ENCODE measurements around the gene NTNG1.
A peak's percentile ranks its signal among the peaks of the same experiment; 100 is the strongest.
"Not testable (repeated sequence)": the region's sequence is repeated elsewhere in the genome, so short reads cannot be mapped to it uniquely, and the experiment has no call there.

Gene NTNG1

GRCh38 chr1:107140703-107141490 is at the start of gene NTNG1:
Gene NTNG1 (plus strand): TSS chr1:107141039.
- DNase-seq (ENCODE audit: low spot score), result peak; percentile 60

DNA sequence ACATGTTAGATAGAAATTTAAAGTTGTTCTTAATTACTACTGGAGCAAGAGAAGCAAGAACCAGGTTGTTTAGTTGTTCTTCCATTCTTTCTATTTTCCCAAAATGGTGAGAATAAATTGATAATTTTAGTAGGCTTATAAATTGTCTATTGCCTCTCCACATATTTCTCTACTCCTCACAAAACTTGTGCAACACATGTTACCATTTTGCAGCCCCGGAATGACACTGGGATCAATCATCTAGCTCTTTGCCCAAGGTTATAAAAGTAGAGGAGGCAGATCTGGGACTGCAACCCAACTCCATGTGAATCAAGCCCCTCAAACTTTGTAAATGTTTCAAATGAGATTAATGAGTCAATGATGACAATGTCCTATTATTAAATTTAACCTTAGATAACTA is 49.4 kb upstream of the NTNG1 start:
- no peak for DNase-seq (ENCODE audit: low spot score)

GRCh38 chr1:107093395-107093794 is 47.4 kb upstream of the NTNG1 start:
- not testable (repeated sequence) for DNase-seq (ENCODE audit: low spot score)

GRCh38 chr1:107095647-107096046 is 45.2 kb upstream of the NTNG1 start:
- no peak for DNase-seq (ENCODE audit: low spot score)

DNA sequence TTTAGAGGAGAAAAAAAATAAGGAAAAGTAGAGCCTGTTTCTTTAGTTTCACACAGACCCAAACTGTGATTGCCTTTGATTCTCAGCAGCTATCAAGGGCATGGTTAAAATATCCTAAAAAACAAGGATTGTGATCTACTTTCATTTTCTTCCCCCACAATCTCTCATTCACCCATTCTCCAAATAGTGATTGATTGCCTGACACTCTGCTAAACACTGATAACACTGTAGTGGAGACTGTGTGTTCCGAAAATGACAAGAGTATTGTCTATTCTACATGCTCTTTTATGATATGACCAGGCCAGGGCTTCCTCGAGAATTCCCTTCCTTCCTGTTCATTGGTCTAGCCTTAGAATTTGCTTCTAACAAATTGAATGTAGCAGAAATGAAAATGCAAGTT is 44.1 kb upstream of the NTNG1 start:
- no peak for DNase-seq (ENCODE audit: low spot score)

GRCh38 chr1:107098961-107099360 is 41.9 kb upstream of the NTNG1 start:
- no peak for DNase-seq (ENCODE audit: low spot score)

- no peak for DNase-seq (ENCODE audit: low spot score)
Measured at GRCh38 chr1:107100331-107100984, 40.4 kb upstream of the NTNG1 start.

- no peak for DNase-seq (ENCODE audit: low spot score)
Measured at GRCh38 chr1:107105914-107106313, 34.9 kb upstream of the NTNG1 start.

GRCh38 chr1:107110326-107110725 is 30.5 kb upstream of the NTNG1 start:
- DNase-seq (ENCODE audit: low spot score), result no peak

- no peak for DNase-seq (ENCODE audit: low spot score)
Measured at GRCh38 chr1:107116306-107116790, 24.5 kb upstream of the NTNG1 start.

- DNase-seq (ENCODE audit: low spot score), result no peak
Measured at GRCh38 chr1:107122225-107122624, 18.6 kb upstream of the NTNG1 start.

DNA sequence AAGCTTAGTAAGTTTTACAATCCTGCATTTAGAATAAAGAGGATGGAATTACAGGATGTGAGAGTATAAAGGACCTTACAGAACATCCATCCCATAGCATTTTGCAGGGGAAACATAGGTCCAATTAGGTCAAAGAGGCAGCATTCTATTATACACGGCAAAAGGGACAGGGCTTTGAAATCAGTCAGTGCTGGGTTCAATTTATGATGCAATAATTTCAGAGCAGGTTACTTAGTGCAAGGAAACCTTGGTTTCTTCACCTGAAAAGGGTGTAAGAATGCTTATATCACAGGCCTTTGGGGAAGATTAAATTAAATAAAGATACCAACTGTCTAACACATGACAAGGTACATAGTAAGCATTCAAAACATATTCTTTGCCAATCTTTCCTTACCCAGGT is 17.1 kb upstream of the NTNG1 start:
- no peak for DNase-seq (ENCODE audit: low spot score)

DNA sequence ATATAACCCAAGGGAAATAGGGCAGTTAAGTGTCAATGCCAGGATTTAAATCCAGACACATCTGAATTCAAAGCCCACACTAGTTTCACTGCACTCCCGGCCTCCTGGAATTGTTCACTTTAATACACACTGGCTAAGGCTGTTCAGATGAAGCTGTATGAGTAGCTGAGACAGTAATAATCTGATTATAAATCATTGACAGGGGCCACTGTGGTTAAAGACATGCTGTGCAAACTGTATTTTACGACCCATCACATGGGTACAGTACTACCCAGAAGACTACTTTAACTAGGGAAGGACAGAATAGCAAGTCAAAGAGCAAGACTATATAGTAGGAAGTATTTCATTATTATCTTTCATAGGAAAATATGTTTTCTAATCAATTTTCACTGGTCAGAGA is 16.1 kb upstream of the NTNG1 start:
- DNase-seq (ENCODE audit: low spot score), result no peak

DNA sequence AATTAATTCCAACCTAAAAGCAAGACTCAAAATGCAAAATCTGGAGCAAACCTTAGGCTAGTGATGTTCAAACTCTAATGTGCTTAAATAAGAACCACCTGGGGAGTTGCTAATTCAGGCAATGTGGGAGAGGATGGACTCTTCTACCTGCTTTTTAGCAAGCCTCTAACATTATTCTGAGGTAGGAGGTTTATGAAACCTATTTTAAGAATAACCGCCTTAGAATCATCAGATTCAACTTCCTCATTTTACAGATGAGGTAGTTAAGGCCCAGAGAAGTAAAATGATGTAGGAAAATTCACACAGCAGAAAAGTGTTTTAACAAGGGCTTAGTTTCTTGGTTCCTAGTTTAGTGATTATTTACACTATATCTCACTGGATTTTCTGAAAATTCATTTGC is 8.6 kb upstream of the NTNG1 start:
- DNase-seq (ENCODE audit: low spot score), result no peak

GRCh38 chr1:107132780-107133179 is 8.1 kb upstream of the NTNG1 start:
- DNase-seq (ENCODE audit: low spot score), result no peak

- peak; percentile 49 for DNase-seq (ENCODE audit: low spot score)
Measured at GRCh38 chr1:107135463-107135862, 5.4 kb upstream of the NTNG1 start.

DNA sequence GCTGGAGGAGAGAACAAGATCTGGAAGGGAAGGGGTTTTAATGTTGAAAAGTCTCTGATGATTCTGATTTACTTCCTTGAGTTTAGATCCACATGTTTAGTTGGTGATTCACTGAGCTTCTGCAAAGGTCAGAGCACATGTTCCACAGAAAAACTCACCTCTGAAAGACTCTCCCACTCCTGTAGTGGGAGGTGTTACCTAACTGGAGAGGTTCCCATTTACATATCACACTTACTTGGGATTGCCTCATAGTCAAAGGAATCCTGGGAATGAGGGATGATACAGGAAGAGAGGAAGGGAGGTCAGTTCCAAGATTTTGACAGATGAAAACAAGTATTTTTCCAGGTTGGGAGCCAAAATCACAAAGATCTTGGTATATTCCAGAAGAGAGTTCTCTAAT is 2.7 kb upstream of the NTNG1 start:
- DNase-seq (ENCODE audit: low spot score), result no peak

- no peak for DNase-seq (ENCODE audit: low spot score)
Measured at GRCh38 chr1:107138767-107139445, 1.9 kb upstream of the NTNG1 start.

DNA sequence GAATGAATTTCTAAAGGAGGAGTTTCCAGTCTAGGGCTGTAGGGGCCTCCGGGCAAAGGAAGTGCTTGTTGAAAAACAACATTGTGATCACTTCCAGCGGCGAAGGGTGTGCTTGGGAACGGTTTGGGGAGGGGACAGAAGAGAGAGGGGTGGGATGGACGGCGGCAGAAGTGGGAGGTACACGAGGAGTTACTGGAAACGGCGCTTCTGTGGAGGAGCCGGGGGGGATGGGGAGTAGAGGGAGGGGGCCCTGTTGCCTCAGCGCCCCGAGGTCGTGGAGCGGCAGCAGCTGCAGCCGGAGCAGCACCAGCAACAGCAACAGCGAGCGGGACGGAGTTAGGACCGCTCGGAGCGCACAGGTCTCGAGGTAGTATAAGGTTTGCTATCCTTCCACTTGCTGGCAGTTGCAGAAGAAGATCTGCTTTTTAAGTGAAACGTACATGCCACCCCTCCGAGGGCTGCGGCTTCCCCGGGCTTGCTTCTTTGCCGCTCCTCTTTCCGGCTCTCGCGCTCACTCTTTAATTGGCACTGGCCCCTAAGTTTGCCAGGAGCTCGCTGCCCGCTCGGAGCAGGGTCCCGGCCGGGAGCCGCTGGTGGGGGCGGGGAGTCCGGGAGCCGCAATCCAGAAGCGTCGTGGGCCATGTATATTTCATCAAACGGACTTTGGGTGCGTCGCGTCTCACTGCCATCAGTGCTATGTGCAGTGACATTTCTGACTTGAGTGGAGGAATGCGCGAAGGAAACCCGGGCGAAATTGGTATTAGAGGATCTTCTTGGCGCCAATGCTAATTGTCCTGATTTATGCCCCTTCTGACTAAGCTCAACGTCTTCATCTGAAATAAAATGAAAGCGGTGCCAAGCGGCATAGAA is 771 bp upstream of the NTNG1 start:
- peak; percentile 63 for DNase-seq (ENCODE audit: low spot score)

GRCh38 chr1:107141491-107142126 is 770 bp downstream of the NTNG1 start:
- peak; percentile 63 for DNase-seq (ENCODE audit: low spot score)

GRCh38 chr1:107142140-107142542 is 1.3 kb downstream of the NTNG1 start:
- no peak for DNase-seq (ENCODE audit: low spot score)
